GM23338 (cell line): ENCODE measurements around the gene CHST11. TPM values are rescaled to one million over a fixed set of nuclear protein-coding genes. Genes with fewer than 3 reads are reported as not detected.

Experiments used
- ATAC-seq: fragments of 200-7000 bp; cut with Tn5 transposase; 3 replicates; pipeline ENCODE4 v1.9.1; 2020
- DNase-seq: peaks from one replicate; pipeline ENCODE4 v3.0.0-alpha.2; 2015; ENCODE audit warnings: low spot score
- H2AFZ ChIP-seq: fragments of 200-600 bp; sonication (generic); 2 replicates; pipeline ENCODE4 v1.8.0; 2016; ENCODE audit warnings: antibody characterized with exemption, mild to moderate bottlenecking, moderate library complexity
- H3F3A ChIP-seq: fragments of 200-600 bp; sonication (generic); replicated peaks from 2 replicates; pipeline ENCODE4 v1.8.0; 2017; ENCODE audit warnings: antibody characterized with exemption, mixed run types, low read depth
- H3K27ac ChIP-seq: fragments of 200-600 bp; sonication (generic); 2 replicates; pipeline ENCODE4 v1.6.1; 2016; ENCODE audit warnings: low read depth
- H3K27me3 ChIP-seq: fragments of 200-600 bp; sonication (generic); 2 replicates; pipeline ENCODE4 v1.8.0; 2016; ENCODE audit warnings: mild to moderate bottlenecking, mixed run types, moderate library complexity; ENCODE audit not compliant: insufficient read depth
- H3K36me3 ChIP-seq: fragments of 200-600 bp; sonication (generic); 2 replicates; pipeline ENCODE4 v1.8.0; 2016; ENCODE audit warnings: mild to moderate bottlenecking; ENCODE audit not compliant: insufficient read depth
- H3K4me1 ChIP-seq: fragments of 200-600 bp; sonication (generic); 2 replicates; pipeline ENCODE4 v1.8.0; 2016; ENCODE audit warnings: mild to moderate bottlenecking, moderate library complexity; ENCODE audit not compliant: insufficient read depth
- H3K4me2 ChIP-seq: fragments of 200-600 bp; sonication (generic); 2 replicates; pipeline ENCODE4 v1.7.1; 2017; ENCODE audit warnings: mixed run types
- H3K4me3 ChIP-seq: fragments of 200-600 bp; sonication (generic); 2 replicates; pipeline ENCODE4 v1.6.1; 2016; ENCODE audit warnings: mixed run types
- H3K79me2 ChIP-seq: fragments of 200-600 bp; sonication (generic); replicated peaks from 2 replicates; pipeline ENCODE4 v1.8.0; 2017; ENCODE audit warnings: mild to moderate bottlenecking; ENCODE audit not compliant: insufficient read depth
- H3K9me2 ChIP-seq: fragments of 200-600 bp; sonication (generic); 2 replicates; pipeline ENCODE4 v1.8.0; 2017; ENCODE audit not compliant: insufficient read depth
- H4K20me1 ChIP-seq: fragments of 200-600 bp; sonication (generic); replicated peaks from 2 replicates; pipeline ENCODE4 v1.8.0; 2017; ENCODE audit warnings: mild to moderate bottlenecking; ENCODE audit not compliant: insufficient read depth
- H3K27ac Mint-ChIP-seq: 2 replicates; pipeline ENCODE4 v1.8.0; 2020; ENCODE audit warnings: inconsistent platforms, mild to moderate bottlenecking, moderate library complexity, mixed read lengths
- H3K27me3 Mint-ChIP-seq: 3 replicates; pipeline ENCODE4 v1.8.0; 2022; ENCODE audit warnings: low read depth, mild to moderate bottlenecking, moderate library complexity, mixed read lengths, inconsistent platforms; ENCODE audit not compliant: insufficient read depth, poor library complexity
- H3K36me3 Mint-ChIP-seq: 3 replicates; pipeline ENCODE4 v1.8.0; 2021; ENCODE audit warnings: low read depth, mild to moderate bottlenecking, inconsistent platforms, moderate library complexity, mixed read lengths
- H3K4me1 Mint-ChIP-seq: 3 replicates; pipeline ENCODE4 v1.8.0; 2020; ENCODE audit warnings: mild to moderate bottlenecking, inconsistent platforms, mixed read lengths
- H3K4me3 Mint-ChIP-seq: 3 replicates; pipeline ENCODE4 v1.8.0; 2021; ENCODE audit warnings: moderate library complexity, mild to moderate bottlenecking, inconsistent platforms, mixed read lengths
- H3K9me3 Mint-ChIP-seq: 3 replicates; pipeline ENCODE4 v1.8.0; 2020; ENCODE audit warnings: moderate library complexity, mild to moderate bottlenecking, inconsistent platforms, mixed read lengths
- EZH2 ChIP-seq: fragments of 200-600 bp; sonication (generic); IDR thresholded peaks from one replicate; pipeline ENCODE4 v1.8.0; 2017; ENCODE audit warnings: antibody characterized with exemption, mild to moderate bottlenecking, low read depth; ENCODE audit not compliant: unreplicated experiment
- polyA plus RNA-seq: library from polyadenylated mRNA; unstranded; fragments of >200 nt; fragmentation: Nextera tagmentation; extraction: Ambion mirVana; gene quantifications from 2 replicates; pipeline ENCODE4 v1.2.1, GENCODE V29; 2016
- total RNA-seq: library from RNA; depleted of rRNA; stranded (reverse); fragments of >200 nt; shearing (Covaris generic); gene quantifications from 2 replicates; pipeline ENCODE4 v1.2.3, GENCODE V29; 2014
- TF ChIP-seq, protein P1 (sequence below): fragments of 250-450 bp; sonication (Bioruptor Pico); IDR thresholded peaks from 2 replicates; pipeline ENCODE4 v1.5.0; 2020; ENCODE audit warnings: mild to moderate bottlenecking, moderate library complexity

Gene CHST11
- total and polyA plus RNA-seq, 2 experiments from 2014 or later, result 7.7 to 25.7 TPM

GRCh38 chr12:104608998-104609397, 152.2 kb downstream of the CHST11 start (continued):
- TF ChIP-seq, protein P1, sequence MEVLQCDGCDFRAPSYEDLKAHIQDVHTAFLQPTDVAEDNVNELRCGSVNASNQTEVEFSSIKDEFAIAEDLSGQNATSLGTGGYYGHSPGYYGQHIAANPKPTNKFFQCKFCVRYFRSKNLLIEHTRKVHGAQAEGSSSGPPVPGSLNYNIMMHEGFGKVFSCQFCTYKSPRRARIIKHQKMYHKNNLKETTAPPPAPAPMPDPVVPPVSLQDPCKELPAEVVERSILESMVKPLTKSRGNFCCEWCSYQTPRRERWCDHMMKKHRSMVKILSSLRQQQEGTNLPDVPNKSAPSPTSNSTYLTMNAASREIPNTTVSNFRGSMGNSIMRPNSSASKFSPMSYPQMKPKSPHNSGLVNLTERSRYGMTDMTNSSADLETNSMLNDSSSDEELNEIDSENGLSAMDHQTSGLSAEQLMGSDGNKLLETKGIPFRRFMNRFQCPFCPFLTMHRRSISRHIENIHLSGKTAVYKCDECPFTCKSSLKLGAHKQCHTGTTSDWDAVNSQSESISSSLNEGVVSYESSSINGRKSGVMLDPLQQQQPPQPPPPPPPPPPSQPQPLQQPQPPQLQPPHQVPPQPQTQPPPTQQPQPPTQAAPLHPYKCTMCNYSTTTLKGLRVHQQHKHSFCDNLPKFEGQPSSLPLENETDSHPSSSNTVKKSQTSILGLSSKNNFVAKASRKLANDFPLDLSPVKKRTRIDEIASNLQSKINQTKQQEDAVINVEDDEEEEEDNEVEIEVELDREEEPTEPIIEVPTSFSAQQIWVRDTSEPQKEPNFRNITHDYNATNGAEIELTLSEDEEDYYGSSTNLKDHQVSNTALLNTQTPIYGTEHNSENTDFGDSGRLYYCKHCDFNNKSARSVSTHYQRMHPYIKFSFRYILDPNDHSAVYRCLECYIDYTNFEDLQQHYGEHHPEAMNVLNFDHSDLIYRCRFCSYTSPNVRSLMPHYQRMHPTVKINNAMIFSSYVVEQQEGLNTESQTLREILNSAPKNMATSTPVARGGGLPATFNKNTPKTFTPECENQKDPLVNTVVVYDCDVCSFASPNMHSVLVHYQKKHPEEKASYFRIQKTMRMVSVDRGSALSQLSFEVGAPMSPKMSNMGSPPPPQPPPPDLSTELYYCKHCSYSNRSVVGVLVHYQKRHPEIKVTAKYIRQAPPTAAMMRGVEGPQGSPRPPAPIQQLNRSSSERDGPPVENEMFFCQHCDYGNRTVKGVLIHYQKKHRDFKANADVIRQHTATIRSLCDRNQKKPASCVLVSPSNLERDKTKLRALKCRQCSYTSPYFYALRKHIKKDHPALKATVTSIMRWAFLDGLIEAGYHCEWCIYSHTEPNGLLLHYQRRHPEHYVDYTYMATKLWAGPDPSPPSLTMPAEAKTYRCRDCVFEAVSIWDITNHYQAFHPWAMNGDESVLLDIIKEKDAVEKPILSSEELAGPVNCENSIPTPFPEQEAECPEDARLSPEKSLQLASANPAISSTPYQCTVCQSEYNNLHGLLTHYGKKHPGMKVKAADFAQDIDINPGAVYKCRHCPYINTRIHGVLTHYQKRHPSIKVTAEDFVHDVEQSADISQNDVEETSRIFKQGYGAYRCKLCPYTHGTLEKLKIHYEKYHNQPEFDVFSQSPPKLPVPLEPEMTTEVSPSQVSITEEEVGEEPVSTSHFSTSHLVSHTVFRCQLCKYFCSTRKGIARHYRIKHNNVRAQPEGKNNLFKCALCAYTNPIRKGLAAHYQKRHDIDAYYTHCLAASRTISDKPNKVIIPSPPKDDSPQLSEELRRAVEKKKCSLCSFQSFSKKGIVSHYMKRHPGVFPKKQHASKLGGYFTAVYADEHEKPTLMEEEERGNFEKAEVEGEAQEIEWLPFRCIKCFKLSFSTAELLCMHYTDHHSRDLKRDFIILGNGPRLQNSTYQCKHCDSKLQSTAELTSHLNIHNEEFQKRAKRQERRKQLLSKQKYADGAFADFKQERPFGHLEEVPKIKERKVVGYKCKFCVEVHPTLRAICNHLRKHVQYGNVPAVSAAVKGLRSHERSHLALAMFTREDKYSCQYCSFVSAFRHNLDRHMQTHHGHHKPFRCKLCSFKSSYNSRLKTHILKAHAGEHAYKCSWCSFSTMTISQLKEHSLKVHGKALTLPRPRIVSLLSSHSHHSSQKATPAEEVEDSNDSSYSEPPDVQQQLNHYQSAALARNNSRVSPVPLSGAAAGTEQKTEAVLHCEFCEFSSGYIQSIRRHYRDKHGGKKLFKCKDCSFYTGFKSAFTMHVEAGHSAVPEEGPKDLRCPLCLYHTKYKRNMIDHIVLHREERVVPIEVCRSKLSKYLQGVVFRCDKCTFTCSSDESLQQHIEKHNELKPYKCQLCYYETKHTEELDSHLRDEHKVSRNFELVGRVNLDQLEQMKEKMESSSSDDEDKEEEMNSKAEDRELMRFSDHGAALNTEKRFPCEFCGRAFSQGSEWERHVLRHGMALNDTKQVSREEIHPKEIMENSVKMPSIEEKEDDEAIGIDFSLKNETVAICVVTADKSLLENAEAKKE (CRISPR knock-in tag), result no peak

- Histone ChIP-seq H4K20me1 (no peaks in the 10 kb centered on the region; the same call in 1 of the 2 replicates), H3K27me3 (no peaks in the 10 kb centered on the region), H3K27ac (no peak overlapping the region), H3K4me3 (no peak overlapping the region), H3K36me3 (no peaks in the 10 kb centered on the region), H3K4me1 (peaks cover 10% of the 10 kb centered on the region; the same call in 1 of the 2 replicates), H3K9me2 (no peaks in the 10 kb centered on the region), H3F3A (no peaks in the 10 kb centered on the region), H3K4me2 (no peak overlapping the region), H3K79me2 (no peaks in the 10 kb centered on the region), H2AFZ (no peak overlapping the region)
- Mint-ChIP-seq H3K4me3 (no peak overlapping the region), H3K27me3 (no peaks in the 10 kb centered on the region), H3K4me1 (peaks cover 7% of the 10 kb centered on the region), H3K36me3 (no peaks in the 10 kb centered on the region; the same call in 2 of the 3 replicates), H3K9me3 (no peaks in the 10 kb centered on the region), H3K27ac (no peak overlapping the region)
- ATAC-seq (no peak), DNase-seq (no peak)
- TF ChIP-seq EZH2, result no peak
- TF ChIP-seq, protein P1 (CRISPR knock-in tag), result no peak
Measured at GRCh38 chr12:104609445-104609844, 152.7 kb downstream of the CHST11 start.
